HG02981 (cell line): Measurements from ENCODE around the gene DRC1.

Experiments used
- ATAC-seq: cut with Tn5 transposase; IDR thresholded peaks from one replicate; pipeline ENCODE4 v1.9.1; 2021; ENCODE audit warnings: mild to moderate bottlenecking, moderate library complexity; ENCODE audit not compliant: unreplicated experiment

Gene DRC1

DNA sequence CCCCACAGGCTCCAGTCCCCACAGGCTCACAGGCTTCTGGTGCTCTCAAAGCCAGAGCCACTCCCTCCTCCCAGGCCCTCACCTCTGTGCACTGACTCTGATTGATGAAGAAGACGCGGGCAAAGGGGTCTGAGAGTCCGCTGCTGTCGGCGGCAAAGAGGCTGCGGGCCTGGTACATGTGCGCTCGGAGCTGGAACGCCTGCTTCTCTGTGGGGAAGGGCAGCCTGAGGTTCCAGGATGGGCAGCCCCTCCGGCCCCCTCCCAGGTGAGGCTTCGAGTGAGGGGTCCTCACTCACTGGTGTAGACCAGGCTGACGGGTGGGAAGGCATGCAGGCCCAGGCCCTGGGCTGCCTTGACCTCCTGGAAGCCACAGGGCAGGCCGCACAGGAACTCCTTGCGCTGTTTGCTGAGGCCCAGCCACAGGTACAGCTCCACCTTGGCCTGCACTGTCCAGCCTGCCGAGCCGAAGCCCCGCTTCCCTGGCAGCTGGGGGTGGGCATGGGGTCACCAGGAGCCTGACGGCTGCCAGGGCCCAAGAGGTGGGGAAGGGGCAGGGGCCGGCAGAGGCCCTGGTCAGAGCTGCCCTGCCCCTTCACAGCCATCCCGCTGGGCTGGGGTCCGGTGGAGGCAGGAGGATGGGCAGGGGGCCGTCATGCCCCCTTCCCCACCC, 74.2 kb downstream of the DRC1 start:
- ATAC-seq: no peak

DNA sequence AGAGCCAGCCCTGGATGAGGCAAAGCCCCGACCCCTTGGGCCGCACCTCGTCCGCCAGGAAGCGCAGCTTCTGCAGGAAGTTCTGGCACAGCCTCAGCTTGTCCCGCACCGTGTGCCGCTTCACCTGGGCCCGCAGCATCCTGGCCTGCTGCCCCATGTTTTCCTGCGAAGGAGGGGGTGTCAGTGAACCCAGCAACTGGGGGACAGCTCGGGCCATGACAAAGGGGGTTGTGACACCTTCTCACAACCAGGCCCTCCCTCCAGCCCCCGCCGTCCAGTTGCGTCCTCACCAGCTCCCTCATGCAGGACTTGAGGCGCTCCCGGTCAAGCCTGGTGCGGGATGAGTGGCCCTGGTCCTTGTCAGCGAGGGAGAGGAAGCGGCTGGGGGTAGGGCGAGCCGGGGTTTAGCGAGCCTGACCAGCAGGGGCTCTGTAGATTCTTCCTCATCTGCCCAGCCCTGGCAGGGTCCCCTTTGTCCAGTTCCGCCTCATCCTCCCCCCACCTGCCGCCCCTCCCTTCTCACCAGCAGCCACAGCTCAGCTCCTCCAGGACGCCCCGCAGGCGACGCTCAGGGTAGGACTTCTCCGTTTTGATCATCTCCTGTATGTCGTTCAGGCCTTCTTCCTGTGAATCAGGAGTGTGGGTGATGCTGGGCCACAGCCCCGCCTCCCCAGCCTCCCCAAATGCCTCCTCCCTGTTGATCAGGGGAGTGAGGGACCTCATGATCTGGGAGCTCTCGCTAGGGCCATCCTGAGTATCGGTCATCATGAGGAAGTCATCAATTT, 75.6 kb downstream of the DRC1 start:
- ATAC-seq: no peak

DNA sequence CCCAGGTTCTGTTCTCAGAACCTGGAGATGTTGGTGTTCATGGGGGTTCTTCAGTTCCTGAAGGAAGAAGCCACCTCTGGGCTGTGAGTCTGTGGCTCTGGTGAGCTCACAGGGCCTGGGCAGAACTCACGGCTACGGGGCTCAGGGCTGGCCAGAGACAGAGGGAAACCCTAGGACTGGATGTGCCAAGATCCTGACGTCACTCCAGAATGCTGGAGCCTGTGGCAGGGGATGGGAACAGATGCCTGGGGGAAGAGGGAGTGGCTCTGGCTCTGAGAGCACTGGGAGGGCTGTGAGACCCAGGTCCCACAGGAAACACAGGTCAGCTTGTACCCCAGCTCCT, 76.2 kb downstream of the DRC1 start, which contains the start of gene OTOF:
Gene OTOF, minus strand, starts transcription at position 214 of the 343 bp plus-strand sequence.
- ATAC-seq: no peak

GRCh38 chr2:26478366-26478765, 76.6 kb downstream of the DRC1 start:
- ATAC-seq: no peak

DNA sequence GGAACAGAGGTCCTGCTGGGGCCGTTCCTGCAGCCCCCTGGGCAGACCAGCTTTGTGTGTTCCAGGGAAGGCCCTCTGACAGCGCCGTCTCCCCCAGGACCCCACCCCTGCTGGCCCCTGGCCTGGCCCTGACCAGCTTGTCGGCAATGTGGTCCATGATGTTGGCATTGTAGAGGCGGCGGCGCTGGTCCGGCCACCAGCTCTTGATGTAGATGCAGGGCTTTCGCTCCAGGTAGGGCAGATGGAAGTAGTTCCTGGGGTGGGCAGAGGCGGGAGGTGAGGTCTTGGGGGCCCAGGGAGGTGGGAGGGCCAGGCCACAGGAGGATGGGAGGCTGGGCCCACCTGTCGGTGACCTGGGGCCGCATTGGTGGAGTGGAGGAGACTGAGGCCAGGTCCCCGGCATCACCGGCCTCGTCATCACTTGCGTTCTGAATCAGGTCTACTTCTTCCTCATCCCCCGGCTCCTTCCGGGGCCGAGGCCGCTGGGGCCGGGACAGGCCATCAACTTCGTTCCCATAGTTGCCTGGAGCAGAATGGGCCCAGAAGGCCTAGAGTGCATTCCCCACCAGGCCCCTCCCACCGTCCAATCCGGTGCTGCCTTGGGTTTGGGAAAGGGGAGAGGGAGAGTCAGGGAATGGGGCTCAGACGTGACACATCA, 77.5 kb downstream of the DRC1 start:
- no peak for ATAC-seq

GRCh38 chr2:26479789-26480565, 78.3 kb downstream of the DRC1 start:
- no peak for ATAC-seq

- ATAC-seq: no peak
Measured at GRCh38 chr2:26480566-26481423, 79.1 kb downstream of the DRC1 start.

DNA sequence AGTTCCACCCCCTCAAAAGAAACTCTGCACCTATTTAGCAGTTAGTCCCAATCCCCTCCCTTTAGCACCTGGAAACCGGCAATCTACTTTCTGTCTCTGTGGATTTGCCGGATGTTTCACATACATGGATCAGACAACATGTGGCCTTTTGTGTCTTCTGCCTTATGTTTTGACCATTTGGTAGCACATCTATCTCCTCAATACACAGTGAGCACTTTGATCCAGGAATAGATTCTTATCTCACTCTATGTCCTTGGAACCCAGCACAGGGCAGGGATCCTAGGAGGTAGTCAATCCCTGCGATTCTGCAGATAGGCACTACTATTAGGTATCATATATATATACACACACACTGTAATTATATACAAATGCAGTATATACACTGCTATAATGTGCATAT, 80.0 kb downstream of the DRC1 start:
- ATAC-seq: no peak

GRCh38 chr2:26482211-26483026, 80.7 kb downstream of the DRC1 start:
- ATAC-seq: no peak

GRCh38 chr2:26483027-26483326, 81.3 kb downstream of the DRC1 start:
- no peak for ATAC-seq

GRCh38 chr2:26483516-26483915, 81.8 kb downstream of the DRC1 start:
- ATAC-seq: no peak

GRCh38 chr2:26483957-26484565, 82.3 kb downstream of the DRC1 start:
- no peak for ATAC-seq

DNA sequence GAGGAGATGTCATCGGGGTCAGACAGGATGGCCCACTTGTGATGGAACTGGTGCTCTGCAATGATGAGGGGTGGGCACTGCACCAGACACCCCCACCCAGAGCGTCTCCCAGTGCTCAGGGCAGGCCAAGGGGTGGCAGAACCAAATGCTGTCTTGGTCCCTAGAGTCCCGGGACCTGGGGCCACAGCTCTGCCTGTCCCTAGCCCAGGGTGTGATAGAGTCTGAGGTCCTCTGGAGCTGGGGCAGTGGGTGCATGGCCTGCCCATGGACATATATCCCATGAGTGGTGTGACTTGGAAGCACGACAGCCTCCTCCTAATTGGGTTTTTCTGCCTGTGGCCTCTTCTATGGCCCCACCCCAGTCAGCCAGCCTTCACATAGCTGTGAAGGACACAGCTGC, 82.9 kb downstream of the DRC1 start:
- ATAC-seq: no peak

GRCh38 chr2:26485099-26485498, 83.4 kb downstream of the DRC1 start:
- ATAC-seq: no peak

GRCh38 chr2:26485725-26486418, 84.2 kb downstream of the DRC1 start:
- no peak for ATAC-seq

DNA sequence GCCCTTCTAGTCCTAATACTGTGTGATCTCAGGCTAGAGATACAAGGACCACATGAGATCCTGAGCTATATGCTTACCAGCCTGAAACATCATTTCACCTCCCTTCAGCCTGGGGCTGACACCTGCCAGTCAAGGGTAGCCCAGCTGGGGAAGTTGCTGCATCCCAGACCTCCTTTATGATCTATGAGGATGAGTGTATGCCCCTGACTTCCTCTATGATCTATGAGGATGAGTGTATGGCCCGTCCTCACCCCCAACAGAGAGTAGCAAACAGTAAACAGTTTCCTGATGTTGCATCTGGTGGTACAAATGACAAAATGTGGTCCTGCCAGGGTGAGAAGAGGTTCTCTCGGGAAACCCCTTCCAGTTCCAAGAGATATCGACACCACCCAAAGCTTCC, 85.1 kb downstream of the DRC1 start:
- ATAC-seq: no peak

DNA sequence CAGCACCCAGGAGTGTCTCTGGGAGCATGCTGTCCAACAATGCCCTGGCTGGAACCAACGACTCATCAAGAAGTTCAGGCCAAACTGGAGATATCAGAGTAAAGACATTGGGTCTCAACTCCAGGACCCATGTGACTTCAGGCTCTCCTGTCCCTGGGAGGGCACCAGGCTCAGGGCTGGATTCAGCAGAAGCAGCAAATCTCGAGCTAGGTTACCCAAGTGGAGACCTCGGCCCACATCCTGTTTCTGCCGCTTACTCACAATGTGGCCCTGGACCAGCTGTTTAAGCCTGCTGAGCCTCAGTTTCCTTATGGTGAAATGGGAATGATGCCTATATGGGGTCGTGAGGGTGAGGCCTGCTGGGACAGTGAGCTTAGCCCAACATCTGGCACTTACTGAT, 85.5 kb downstream of the DRC1 start:
- ATAC-seq: no peak

DNA sequence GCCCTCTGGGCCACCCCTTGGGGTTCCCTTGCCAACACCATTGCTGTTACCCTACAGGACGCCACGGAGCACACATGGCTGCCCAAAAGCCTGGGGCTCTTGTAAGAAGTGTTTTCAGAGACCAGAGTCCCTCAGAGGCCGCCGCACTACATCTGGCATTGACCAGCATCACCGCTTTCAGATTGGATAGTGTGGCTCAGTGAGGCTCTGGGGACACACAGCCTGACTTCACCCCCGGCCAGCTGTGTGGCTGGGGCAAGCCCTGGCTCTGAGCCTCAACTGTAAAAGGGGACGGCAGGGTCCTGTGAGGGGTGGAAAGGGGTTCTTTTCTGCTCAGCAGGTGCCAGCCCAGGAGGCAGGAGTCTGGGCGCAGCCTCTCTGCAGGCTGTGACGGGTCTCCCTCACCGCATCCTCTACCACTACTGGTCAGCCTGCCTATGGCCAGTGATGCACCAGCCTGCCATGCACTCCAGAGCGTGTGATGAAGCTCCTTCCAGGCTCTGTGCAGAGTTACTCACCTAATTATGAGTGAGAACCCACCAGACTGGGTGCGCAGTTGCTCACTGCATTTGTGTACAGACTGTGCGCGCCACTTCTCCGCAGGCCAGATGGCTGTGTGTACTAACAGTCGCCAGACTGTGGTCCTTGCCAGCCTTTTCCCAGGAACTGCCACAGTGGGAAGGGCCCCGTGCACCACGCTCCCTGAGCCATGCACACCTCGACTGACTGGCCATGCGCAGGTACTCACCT, 86.9 kb downstream of the DRC1 start:
- ATAC-seq: no peak
